ENCODE measurements around the gene AKAP6.

- TF ChIP-seq POLR2AphosphoS5 (IDR thresholded peaks at IDR 0.05; ENCODE audit: low read depth, low read length) (no peak), TAF1 (IDR thresholded peaks at IDR 0.05; ENCODE audit: borderline replicate concordance, low read depth, low read length) (no peak)
Observed at GRCh38 chr14:32574269-32574668, 245.2 kb downstream of the AKAP6 start.
